Measurements from ENCODE around the gene CAPN2.

Gene CAPN2

DNA sequence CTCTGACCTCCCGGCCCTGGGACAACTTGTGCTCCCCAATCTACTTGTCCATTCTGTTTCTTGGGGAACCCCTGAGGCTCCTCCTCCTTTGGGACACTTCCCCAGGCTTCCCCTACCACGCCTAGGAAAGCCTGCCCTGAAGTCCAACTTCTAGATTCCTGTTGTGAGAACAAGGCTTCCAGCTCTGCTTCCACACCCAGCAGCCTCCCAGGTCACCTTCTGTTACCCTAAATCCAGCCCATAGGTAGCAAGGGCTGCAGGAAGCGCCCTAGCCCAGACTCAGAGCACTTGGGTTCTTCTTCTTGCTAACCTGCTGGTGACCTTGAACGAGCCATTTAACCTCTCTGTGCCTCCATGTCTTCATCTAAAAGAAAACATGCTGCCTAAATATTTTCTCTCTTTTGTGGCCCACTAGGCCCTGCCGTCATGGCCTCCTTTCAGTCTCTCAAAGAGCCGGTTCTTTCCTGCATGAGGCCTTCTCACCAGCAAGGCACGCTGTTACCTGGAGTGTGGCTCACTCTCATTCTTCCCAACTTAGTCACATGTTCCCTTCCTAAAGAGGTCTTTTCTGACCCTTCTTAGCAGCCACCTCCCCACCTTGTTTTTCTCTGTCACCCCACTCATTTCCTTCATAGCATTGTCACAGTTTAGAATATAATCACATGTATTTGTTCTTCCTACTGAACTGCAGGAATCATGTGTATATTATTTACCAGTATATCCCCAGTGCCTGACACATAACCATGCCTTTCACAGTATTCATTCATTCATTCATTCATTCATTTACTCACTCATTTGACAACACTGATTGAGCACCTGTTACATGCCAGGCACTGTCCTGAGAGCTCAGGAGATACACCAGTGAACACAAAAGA is 1.4 kb downstream of the CAPN2 start:
- intact Hi-C loops (cut with DNase I), result loop anchor here (2.0 to 5.0 kb wide), 2 partner anchors 35 to 134 kb away; partner anchors contain the start of gene TP53BP2
- no peak for DNase-seq

DNA sequence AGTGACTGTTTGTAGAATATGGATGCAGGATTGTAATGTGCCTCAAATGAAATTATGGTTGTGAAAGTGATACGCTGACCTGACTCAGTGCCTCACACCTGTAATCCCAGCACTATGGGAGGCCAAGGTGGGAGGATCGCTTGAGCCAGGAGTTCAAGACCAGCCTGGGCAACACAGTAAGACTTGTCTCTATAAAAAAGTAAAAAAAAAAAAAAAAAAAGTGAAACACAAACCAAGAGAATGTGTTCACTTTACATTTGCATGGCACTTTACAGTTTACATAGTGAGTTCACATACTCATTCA is 2.0 kb downstream of the CAPN2 start:
- intact Hi-C loops (cut with DNase I), result loop anchor here (5.0 kb wide), 1 partner anchor 133 kb away; the partner anchor contains the start of gene TP53BP2
- DNase-seq, result no peak

- intact Hi-C loops (cut with DNase I), result loop anchor here (5.0 kb wide), 1 partner anchor 132 kb away; the partner anchor contains the start of gene TP53BP2
- DNase-seq, result no peak
These were observed 2.7 kb downstream of the CAPN2 start for GRCh38 chr1:223714849-223715603.

- intact Hi-C loops (cut with DNase I), result no loop called here
- DNase-seq, result no peak
These were observed 3.3 kb downstream of the CAPN2 start for GRCh38 chr1:223715604-223716172.

DNA sequence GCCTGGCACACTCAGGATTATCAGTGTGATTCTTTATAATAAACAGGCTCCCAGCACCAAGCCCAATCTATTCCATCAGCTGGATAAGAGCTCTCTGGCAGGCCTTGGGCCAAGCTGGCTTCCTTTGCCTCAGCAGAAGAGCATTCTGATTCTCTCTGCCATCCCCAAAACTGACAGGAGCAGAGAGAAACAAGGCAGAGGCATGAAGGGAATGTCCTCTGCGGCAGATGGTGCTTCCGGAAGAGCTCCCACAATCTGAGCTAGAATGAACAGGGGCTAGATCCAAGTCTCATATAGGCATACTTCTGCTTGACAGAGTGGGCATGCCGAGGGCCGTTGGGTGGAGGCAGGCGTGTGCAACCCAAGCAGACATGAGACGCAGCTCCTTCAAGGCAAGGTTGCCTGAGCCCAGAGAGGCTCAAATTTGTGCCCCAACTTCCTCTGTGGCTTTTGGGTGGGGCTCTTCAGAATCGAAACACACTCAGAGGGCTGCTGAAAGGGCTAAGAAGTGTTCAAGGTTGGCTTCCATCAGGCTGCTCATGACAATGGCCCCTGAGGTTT is 4.0 kb downstream of the CAPN2 start:
- intact Hi-C loops (cut with DNase I), result no loop called here
- DNase-seq, result no peak

GRCh38 chr1:223717123-223717522 is 4.8 kb downstream of the CAPN2 start:
- intact Hi-C loops (cut with DNase I), result no loop called here
- no peak for DNase-seq

GRCh38 chr1:223717695-223718363 is 5.5 kb downstream of the CAPN2 start:
- intact Hi-C loops (cut with DNase I), result no loop called here
- DNase-seq, result no peak

DNA sequence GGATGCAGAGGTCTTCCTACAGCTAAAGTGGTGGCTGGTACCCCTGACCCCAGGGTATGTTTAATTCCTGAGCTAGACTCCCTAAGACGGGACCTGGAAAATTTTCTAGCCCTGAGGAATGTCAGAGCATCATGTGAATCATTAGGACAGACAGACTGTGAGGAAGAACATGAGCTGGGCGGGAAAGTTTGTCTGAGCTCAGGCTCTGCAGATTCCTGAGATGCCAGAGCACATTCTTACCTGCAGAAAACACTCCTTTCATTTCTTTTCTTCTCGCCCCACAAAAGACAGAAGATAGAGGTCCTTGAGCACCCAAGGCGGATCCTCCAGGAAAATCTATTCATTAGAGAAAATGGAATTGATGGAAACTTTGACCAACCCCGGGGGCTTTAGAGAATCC is 6.5 kb downstream of the CAPN2 start:
- no peak for DNase-seq
- intact Hi-C loops (cut with DNase I), result no loop called here

- intact Hi-C loops (cut with DNase I), result no loop called here
- no peak for DNase-seq
These were observed 8.7 kb downstream of the CAPN2 start for GRCh38 chr1:223720971-223721591.

DNA sequence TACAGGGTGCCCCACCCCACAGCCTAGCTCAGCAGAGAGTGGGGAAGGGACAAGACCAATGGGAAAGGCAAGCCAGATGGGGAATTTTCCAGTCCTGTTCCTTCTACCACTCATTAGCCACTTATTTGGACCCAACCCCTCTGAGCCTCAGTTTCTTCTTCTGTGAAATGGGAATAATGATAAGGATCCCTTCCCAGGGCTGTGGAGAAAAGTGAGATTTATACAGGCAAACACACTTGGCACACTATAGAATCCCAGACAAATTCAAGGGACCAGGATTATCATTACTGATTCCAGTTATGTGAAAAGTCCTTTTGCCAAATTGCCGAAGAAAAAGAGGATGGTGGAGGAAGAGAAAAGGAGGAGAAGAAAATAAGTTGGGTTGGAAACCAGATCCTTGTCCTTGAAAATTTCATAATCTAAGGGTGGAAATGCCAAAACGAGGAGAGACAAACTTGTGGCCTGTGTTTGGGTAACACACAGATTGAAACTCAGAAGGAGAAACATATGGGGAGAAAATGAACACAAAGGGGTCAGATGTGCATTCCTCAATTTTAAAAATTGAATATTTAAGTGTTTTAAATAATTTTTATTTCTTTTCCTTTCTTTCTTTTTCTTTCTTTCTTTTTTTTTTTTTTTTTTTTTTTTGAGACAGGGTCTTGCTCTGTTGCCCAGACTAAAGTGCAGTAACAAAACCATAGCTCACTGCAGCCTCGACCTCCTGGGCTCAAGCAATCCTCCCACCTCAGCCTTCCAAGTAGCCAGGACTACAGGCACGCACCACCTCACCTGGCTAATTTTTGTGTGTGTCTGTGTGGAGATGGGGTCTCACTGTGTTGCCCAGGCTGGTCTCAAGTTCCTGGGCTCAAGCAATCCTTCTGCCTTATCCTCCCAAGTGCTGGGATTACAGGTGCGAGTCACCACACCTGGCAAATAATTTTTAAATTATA is 9.6 kb downstream of the CAPN2 start:
- no peak for DNase-seq
- intact Hi-C loops (cut with DNase I), result no loop called here

DNA sequence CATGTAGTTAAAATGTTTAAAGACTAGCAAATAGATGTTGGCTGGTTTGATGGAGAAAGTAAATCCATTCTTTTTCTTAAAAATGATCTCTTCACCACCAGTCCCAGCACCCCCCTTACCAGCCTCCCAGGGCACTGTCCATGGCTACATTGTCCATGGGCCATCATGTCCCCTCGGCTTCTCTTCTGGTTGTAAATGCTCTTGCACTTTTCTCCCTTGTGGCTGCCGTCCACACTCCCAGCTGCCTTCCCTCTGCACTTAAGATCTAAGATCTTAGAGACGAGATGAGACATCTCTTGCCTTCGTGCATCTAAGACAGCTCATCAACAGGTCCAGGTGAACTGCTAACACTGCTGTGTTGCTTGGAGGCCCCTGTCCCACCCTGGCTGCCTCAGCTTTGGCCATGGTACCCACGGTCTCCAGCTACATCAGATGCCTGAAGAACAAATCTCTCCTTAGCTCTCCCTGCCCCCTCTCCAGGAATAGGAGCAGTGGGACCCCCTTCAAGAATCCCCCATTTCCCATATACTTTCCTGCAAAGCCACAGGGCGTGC is 11.1 kb downstream of the CAPN2 start:
- no peak for DNase-seq
- intact Hi-C loops (cut with DNase I), result no loop called here

DNA sequence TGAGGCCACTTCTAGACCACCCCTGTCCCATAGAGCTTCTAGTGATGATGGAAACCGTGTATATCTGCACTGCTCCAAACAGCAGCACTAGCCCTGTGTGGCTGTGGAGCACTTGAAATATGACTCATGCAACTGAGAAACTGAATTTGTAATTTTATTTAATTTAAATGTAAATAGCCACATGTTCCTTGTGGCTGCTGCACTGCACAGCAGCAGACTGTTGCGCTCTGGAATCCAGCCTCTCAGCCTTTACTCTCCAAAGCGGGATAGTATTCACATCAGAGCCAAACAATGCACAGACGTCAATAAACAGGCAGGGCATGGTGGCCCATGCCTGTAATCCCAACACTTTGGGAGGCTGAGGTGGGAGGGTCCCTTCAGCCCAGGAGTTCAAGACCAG is 12.0 kb downstream of the CAPN2 start:
- DNase-seq, result no peak
- intact Hi-C loops (cut with DNase I), result no loop called here

DNA sequence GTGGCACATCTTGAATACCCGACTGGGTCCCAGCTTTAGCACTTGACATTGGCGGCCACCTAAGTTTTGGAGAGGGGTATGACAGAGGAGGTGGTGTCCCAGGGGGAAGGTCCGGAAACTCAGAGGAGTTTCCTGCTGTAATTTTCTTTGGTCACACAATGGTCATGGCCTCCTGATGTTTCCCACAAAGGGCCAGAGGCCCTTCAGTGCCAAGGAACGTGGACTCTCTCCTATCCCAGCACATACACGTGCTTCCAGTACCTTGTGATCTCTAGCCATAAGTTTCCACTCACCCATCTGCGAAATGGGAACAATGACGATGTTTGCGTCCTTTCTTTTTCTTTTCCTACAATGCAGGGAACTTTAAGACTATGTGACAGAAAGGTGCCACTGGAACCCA is 13.2 kb downstream of the CAPN2 start:
- no peak for DNase-seq
- intact Hi-C loops (cut with DNase I), result no loop called here

DNA sequence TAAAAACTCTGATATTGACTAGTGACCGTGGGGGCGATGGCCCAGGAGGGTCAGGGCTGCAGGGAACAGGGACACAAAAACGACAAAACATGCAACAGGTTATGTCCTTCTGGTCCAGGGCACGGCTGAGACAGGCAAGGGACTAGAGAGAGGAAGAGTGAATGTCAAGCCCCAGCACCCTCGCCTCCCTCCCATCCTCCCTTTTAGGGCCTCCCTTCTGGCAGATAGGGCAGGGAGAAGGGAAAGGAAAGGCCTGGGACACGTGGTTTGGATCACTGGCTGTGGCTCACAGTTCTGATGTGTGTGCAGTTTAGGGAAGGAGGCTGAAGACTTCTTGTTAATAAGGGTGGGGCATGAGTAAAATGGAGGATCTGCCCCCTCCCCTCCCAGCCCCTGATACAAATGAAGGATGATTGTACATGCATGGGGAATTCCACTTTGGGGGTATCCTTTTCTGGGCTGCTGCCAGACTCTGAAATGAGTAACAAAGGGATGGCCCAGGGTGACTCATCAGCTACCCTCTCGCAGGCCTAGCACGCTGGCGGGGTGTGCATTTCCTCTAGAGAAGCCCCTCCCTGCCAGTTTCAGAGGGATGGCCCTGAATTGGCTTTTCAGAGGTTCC is 14.2 kb downstream of the CAPN2 start:
- DNase-seq, result peak in 14 of 42 donors; percentile 21 to 88 (median 60)

DNA sequence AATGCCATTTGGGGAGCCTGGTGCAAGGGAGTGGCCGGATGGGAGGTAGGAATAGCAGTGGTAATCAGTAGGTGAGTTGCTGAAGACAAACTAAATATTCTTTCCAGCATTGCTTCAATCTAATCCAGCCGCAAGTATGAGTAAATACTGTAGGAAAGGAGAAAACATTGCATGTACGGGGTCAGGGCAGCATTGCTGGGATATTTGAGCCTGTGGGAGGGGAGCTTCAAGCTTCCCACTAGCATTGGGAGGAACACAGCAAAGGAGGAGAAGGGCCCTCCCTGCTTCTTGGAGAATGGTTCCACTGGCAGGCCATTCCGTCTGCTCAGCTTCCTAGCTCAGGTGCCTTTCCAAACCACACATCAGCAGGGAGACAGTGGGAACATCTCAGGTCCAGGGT is 15.2 kb downstream of the CAPN2 start:
- intact Hi-C loops (cut with DNase I), result no loop called here
- no peak for DNase-seq

More for the DNA sequence above, 14.2 kb downstream of the CAPN2 start:
- intact Hi-C loops (cut with DNase I), result no loop called here

- intact Hi-C loops (cut with DNase I), result no loop called here
- no peak for DNase-seq
These were observed 17.6 kb downstream of the CAPN2 start for GRCh38 chr1:223729906-223730305.
